HG03025 (cell line): ENCODE results near the gene EFCAB11.

Experiments
- ATAC-seq: cut with Tn5 transposase; IDR thresholded peaks from one replicate; pipeline ENCODE4 v1.9.1; 2021; ENCODE audit warnings: mild to moderate bottlenecking, moderate library complexity; ENCODE audit not compliant: unreplicated experiment, low FRiP score

EFCAB11 gene

DNA sequence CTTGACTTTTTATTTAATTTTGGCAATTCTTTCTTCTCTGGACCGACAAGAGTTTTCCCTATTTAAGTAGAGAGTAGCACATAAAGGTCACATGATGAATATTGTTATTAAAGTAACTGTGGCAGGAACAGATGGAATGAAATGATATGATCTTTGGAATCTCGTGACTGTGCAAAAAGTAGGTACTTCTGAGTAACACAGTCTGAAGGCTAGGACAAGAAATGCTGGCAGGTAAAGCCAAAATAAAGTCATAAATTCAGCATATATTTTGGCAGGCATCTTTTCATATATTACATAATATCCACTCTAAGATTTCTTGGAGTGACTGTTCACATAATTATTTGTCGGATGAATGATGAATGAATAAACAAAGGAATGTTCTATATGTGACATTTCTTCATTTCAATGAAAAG, 121.4 kb downstream of the EFCAB11 start:
- no peak for ATAC-seq

DNA sequence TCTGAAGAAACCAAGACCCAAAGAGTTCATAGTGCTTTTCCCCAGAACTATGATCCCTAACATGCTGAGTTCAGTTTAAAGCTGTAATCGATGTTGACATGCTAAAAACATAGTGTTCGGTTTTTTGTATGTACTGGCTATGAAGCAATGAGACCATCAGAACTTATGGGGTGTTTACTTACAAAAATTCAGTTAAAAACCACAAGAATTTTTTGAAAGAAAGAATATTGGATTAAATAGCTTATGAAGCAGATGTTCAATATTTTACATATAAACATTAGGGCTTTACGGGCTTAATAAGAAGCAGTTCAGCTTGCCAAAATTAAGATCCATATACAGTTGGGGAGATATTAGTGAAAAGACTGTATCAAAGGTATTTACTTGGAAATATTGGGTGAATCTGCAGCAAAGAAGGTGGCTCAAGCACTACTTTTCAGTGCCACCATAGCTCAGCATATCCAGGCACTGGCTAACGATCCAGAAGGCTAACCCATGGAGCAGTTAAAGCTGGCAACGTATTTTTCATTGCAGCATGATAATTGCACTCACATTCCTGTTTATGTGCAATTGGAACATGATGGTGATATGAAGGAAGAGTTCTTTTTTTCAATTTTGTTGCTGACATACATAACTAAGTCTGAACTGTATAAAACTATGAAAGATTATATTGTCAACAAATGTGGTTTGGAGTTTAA, 125.9 kb downstream of the EFCAB11 start:
- ATAC-seq, result no peak

DNA sequence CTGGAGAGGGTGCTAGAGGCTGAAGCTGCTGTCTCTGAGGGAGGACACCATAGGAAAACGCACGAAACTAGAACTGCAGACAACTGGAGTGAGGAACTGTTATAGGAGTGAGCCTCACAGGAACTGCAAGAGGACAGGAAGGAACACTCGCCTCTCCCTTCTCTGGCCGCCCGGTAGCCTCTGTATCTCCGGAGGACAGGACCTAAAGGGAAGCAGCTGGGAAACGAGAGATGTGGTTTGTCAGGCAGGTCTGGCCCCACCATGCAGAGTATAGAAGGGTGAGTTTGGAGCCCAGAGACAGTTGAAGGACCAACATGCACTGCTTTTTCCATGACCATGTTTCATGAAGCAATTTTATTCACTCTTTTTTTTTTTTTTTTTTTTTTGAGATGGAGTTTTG, 127.3 kb downstream of the EFCAB11 start:
- ATAC-seq, result no peak

DNA sequence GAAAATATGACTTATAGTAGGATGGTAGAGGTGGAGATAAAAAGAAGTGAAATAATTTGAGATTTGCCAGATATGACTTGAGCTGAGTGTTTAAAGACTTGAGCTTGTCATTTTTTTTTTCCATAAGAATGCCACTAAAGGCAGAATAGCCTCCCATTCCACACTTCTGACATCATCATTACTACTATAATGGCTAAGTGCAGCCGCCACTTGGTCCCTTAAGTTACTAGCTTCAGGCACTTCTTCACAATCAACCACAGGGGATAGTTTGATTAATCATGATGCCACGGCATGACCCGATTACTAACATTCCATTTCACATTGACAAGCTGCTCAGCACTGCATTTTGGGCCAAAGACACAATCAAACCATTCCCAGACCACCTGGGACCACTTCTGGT, 127.9 kb downstream of the EFCAB11 start:
- no peak for ATAC-seq

DNA sequence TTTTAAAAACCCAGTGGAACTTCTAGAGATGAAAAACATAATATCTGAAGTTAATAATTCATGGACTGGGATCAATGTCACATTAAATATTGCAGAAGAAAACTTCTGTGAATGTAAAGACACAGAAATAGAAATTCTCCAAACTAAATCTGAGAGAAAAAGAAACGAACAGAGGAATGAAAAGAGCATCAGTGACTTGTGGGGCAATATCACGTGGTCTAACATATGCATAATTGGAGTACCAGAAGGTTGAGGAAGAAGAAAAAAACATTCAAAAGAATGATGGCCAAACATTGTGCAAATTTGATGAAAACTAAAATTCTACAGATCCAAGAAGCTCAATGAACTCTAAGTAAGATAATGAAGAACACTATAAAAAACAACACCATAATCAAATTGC, 130.8 kb downstream of the EFCAB11 start:
- ATAC-seq, result no peak

DNA sequence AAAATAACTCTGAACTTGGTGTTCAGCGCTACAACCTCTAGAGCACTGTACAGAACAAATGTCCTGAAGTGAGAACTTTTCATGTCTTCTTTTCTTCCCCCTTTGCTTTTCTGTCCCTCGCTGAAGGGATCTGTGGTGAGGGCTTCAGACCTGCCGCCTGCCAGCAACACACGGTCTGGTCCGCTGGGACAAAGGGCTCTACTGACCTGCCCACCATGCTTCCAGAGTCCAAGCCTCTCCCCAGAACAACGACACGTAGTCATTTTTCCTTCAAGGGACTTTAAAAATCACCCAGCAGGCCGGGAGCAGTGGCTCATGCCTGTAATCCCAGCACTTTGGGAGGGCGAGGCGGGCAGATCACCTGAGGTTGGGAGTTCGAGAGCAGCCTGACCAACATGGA, 140.4 kb downstream of the EFCAB11 start:
- no peak for ATAC-seq

DNA sequence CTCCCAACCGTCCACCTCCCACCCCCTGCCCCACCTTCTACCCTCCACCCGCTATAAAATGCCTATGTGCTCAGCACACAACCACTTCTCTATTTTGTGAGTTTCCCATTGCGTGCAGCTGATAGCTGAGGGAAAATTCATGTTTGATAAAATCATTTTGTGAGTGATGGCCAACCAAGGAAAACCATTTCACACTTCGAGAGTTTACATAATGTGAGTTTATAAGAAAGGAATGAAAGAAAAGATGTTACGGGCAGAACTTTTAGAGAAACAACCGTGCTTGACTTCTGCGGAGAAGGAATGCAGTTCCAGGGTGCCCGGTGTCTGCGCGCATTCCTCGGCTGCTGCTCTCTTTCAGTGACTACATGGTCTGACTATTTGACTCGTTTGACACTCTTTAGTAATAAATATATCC, 140.9 kb downstream of the EFCAB11 start:
- no peak for ATAC-seq

DNA sequence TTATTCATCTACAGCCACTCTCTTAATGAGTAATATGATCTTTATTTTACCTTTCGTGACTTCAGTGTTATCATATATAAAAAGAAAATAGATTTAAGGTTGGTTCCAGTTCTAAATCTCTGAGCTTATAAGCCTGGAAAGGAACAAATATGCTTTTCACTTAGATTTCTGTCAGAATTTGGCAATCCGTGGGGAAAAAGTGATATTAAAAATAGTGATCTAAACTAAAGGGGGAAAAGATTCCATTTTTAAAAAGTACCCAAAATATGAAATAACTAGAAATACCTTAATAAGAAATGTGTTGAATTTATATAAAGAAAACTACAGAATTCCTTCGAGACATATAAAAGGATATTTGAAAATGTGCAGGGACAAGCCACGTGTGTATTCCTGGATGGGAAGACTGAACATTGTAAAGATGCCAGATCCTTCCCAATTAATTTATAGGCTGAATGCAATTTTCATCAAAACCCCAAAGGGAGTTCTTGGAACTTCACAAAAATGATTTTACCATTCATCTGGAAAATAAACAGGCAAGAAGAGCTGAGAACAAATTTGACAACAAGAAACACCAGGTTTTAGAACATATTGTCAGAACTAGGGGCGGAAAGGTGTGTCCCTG, 142.5 kb downstream of the EFCAB11 start:
- no peak for ATAC-seq

DNA sequence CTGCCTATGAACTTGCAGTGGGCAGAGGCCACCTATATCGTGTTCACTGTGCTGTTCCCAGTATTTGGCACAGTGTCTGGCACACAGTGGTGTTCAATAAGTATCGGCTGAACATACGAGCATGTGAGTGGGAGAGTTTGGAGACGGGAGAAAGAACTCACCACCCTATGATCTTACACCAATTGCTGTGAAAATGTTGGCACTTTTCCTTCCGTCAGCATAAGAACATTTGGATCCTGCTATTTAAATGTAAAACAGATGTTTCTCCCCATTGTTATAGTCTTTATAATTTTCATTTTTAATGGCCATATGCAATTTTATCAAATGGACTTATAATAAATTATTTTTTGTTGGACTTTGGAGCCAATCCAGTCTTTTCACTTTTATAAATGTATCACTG, 144.4 kb downstream of the EFCAB11 start:
- ATAC-seq, result no peak

DNA sequence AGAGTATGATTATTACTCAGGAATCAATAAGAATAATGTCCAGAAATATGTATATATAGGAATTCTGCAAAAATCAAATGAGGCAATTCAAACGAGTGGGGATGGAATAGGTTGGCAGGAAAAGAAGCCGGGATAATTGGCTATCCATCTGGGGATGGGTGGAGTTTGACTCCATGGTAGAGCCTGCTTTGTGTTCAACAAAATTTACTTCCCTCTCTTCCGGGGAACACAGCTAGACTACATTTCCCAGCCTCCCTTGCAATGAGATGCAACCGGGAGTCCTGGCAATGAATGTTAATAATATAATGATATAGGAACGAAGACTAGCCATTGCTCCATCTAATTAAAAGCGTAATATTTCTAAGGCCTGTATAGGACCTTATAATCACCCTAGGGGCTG, 146.6 kb downstream of the EFCAB11 start:
- ATAC-seq, result no peak

DNA sequence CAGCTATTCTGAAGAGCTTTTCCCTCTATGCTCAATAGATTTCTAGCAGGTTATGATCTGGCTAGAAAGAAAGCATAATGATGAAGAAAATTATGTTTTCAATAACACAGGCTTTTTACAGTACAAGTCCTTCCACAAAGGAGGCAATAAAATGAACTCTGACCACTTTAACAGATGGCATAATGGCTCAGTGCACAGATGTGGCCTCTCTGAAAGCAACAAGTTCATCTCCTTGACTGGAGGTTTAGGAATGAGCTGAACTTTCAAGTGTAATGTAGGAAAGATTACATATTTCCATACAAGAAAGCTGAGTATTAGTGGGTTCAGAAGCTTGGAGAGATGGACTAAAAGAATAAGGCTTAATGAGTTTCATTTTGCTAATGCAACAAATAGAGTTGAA, 147.4 kb downstream of the EFCAB11 start:
- no peak for ATAC-seq

DNA sequence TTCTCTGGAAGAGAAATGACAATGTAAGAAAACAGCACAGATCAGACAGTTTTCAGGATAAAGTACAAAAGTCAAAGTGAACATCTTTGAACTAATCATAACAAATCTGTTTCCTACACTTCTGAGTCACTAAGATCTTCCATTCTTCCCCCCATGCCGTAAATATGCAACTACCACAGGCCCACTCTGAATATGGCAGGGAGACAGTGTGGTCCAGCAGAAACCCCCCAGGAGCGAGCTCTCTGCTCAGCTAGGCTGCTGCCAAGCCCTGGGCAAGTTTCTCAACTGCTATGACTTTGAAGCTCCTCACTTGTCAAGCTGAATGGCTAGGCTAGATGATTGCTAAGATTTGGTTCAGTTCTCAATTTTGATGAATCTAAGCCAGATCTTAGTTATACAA, 148.1 kb downstream of the EFCAB11 start:
- ATAC-seq, result no peak

DNA sequence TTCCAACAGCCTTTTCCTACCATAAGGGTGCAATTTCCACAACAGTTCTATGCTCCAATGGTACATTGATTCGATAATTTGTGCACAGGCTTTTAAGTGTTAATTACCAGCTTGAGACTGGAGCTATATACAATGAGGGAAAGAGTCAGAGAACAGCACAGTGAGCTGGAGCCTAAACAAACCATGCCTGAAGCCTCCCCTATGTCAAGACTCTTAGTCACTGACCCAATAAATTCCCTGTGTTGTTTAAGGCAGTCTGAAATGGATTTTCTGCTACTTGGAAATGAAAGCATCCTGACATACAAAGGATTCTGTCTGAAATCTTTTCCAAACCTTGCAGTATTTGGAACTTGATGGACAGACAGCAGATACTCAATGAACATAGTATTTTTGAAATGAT, 149.0 kb downstream of the EFCAB11 start:
- no peak for ATAC-seq

DNA sequence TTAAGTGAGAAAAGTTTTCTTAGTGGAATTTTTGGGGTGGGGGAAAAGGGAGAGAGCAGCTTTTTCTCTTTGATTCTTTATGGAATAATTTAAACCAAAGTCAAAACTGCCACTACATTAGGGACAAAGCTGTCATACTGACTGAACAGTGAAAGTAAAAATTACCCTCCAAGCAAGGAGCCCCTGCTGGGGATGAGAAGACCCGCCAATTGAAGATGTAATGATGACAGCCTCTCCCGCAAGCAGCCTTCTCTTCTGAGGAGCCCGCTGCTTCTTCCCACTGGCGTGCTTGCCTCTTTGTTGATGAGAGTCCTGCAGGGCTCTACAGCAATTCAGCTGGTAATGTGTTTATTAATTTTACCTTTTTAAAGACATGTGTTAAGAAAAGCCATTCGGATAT, 151.0 kb downstream of the EFCAB11 start:
- no peak for ATAC-seq

DNA sequence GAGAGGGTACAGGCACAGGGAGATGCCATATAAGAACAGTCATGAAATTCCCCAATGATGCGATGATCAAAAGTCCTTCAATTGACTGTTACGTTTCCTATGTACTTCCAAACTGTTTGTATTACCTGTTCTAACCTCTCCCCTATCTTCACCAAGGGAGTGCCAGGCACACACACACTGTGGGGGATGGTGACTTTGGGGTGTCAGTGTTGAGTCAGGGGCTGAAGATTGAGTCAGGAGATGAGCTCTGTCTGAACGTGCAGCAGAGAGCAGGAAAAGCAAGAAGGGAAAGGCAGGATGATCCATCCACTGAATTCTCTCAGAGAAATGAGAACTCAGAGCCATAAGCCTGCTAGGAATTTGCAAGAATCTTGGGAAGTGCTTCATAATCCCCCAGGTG, 153.4 kb downstream of the EFCAB11 start:
- ATAC-seq, result no peak

DNA sequence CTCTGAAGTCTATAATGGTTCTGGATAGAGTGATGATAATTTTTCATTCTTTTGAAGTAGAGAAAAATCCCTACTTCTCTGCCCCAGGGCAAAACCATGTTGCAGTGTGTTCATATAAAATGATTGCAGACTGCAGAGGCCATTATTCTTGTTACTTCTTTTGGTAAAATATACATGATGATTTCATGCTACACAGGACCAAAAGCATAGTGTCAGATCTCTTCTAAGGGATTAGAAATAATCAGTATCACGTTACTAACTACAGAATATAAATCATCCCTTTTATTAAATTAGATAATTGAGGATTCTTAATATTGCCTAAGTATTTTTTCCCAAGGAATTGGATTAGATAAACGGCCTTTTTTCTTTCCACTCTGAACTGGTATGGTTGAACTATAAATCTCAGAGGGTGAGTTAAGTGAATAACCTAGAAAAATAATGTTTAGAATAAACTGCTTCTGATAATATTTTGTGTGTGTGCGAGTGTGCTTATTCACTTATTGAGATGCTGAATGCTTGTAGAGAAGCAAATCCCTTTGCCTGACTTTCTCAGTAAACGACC, 156.2 kb downstream of the EFCAB11 start:
- ATAC-seq, result no peak

DNA sequence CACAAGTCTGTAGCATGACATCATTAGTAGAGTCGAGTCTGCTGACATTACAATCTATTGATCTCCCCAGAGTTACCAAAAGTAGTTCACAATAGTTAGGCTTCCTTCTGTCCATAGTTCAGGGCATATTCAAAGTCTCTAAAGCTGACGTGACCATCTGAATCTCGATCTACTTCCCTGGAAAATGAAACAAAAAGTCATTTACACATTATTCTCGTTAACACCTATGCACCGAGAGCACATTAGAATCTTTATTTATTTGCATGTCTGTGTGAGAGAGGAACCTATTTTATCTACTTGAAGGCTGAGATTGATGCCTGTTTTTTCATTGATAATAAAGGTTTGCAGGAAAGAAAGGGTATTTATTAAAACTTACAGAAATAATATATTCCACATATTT, 157.4 kb downstream of the EFCAB11 start:
- no peak for ATAC-seq

DNA sequence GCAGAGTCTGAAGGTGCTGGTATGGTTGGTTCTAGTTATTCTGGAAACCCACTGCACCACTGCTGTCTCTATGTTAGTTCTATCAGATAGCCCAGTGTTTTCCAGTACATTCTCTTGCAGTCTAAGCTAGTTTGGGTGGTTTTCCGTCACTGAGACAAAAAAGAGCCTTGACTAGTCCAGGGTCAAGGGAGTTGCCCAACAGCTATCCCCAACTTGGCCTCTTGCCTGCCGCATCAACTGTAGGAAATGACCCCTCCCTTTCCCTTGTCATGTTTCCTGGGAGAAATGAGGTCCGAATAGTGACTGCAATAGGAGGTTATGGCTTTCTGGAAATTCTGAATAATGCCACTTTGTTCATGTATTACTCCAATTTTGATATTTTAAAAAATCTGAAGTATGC, 160.4 kb downstream of the EFCAB11 start:
- no peak for ATAC-seq

DNA sequence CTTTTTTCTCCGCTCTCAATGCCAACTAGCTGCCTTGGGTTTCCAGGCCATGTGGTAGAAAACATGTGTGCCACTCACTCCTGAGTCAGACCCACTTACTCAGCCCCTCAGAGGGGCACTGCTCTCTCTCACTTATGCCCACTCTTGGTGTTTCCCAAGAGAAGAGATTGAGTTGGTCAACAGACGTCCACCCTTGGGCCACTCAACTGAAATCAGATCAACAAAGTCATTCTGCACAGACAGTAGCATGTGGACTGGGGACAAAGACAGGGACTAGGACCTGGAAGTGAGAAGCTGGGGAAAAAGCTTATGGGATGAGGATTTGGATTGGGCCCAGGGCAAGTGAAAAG, 161.2 kb downstream of the EFCAB11 start:
- no peak for ATAC-seq

DNA sequence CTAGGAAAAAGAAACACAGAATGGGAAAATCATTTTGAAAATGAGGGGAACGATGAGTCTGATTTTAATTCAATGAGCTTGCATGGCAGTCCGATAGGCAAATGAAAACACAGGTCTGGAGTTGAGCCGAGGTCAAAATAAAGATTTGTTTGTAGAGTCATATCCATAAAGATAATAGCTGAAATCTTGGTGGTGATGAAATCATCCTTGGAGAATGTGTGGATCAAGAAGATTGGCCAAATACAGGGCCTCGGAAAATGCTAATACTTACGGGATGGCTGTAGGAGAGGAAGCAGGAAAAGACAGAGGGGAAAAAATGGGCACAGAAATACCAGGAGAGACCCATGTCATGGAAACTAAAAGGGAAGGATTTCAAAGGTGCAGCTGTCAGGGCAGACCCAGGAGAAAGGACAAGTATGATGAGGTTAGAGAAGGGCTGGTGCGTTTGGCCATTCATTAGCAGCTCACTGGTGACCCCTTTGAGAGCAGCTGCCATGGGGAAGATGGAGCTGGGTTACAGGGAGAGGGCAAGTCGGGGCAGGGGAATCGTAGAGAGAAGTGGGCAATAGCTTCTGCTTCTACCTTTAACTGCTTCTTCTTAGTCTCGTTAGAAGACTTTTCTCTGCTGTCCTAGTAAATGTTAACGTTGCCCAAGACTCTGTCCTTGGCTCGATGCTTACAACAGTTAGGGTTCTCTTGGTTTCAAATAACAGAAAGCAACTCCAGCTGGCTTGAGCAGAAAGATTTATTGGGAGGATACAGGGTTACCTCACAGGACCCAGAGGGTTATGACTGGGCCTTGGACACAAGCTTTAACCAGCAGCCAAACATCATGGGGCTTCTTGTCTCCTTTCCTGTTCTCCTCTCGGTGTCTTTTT, 161.8 kb downstream of the EFCAB11 start:
- no peak for ATAC-seq

DNA sequence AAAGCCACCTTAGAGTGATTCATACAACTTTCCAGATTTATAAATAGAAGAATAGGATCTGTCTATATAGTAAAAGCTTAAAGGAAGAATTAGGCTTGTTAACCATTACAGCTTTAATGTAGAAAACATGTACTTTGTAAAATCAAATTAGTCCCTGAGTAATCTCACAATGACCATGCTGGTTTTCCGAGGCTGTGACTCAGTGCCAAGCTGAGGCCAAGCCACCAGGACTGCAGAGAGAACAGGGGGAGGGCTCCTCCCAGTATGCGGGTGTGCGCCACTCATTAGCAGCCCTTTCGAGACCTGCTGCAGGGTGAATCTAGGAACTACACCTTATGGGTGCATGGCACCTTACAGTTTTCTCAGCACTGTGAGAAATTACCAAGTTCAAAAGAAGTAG, 167.0 kb downstream of the EFCAB11 start:
- no peak for ATAC-seq
